Esophagus mucosa (tissue), 1 donor: ENCODE results near the gene CAPN11. TPM values are rescaled to one million over a fixed set of nuclear protein-coding genes. Genes with fewer than 3 reads are reported as not detected.
A peak's percentile ranks its signal among the peaks of the same experiment; 100 is the strongest.

Experiments used
- ATAC-seq: fragments of 200-7000 bp; cut with Tn5 transposase; one replicate; pipeline ENCODE4 v1.9.1; 2020
- total RNA-seq: library from RNA; stranded (reverse); gene quantifications from one replicate; pipeline ENCODE4 v1.2.4, GENCODE V29; 2023
- donor health status: DM: yes; HTN: yes; CAD: no.

The CAPN11 gene
- total RNA-seq, 1 donor from 2014 or later: 0.12 TPM

DNA sequence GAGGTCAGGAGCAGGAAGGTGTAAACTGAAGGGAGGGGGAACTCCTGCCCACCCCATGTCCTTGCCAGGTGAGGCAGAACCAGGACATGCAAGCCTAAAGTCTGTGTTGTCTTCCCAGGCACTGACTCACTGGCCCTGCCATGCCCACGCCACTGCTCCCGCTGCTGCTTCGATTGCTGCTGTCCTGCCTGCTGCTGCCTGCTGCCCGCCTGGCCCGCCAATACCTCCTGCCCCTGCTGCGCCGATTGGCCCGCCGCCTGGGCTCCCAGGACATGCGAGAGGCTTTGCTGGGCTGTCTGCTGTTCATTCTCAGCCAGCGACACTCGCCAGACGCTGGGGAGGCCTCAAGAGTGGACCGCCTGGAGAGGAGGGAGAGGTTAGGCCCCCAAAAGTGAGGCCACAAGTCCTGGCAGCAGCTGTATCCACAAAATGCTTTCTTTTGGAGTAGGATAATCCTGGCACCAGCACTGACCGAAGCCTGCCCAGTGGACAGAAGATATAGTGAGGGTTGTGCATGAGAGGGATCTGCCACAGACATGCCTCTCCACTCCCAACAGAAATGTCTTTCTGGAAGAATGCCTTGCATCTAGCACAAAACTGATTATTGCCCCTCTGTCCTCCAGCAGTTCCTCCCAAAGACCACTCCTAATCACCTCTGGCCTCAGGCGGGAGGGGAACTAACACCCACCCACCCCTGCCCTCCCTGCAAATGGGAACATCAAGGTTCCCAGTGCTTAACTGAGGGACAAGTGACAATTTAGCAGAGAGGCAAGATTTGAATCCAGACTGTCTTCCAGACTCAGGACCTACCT, 58.9 kb downstream of the CAPN11 start:
- ATAC-seq: no peak

DNA sequence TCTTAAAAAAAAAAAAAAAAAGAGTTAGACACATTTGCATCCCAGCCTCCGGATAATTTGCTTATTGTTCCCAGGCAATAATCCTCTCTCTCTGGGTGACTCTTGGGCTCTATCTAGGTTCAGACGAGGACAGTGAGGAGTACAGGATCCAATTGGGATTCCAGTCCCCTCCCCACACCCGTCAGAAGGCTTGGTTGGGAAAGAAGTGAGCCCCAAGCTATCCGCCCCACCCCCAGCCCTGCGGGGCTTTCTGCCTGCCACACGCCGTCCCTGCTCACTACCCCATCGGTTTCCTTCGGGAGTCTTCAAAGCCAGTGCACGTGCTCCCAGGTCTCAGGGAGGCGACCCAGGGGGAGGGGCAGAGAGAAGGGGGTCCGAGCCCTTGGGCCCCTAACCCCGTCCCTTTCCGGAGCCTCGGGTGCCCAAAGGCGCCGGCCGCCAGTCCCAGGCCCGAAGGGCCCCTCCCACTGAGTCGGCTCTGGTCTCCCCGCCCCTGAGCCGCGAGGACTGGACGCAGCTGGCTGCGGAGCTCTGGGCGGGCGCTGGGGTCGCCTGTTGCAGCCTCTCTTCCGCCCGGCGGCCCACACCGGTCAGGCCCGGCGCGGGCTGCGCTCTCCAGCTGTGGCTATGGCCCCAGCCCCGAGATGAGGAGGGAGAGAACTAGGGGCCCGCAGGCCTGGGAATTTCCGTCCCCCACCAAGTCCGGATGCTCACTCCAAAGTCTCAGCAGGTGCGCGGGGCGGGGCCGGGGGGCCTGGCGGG, 60.6 kb downstream of the CAPN11 start:
- peak; percentile 23 for ATAC-seq

DNA sequence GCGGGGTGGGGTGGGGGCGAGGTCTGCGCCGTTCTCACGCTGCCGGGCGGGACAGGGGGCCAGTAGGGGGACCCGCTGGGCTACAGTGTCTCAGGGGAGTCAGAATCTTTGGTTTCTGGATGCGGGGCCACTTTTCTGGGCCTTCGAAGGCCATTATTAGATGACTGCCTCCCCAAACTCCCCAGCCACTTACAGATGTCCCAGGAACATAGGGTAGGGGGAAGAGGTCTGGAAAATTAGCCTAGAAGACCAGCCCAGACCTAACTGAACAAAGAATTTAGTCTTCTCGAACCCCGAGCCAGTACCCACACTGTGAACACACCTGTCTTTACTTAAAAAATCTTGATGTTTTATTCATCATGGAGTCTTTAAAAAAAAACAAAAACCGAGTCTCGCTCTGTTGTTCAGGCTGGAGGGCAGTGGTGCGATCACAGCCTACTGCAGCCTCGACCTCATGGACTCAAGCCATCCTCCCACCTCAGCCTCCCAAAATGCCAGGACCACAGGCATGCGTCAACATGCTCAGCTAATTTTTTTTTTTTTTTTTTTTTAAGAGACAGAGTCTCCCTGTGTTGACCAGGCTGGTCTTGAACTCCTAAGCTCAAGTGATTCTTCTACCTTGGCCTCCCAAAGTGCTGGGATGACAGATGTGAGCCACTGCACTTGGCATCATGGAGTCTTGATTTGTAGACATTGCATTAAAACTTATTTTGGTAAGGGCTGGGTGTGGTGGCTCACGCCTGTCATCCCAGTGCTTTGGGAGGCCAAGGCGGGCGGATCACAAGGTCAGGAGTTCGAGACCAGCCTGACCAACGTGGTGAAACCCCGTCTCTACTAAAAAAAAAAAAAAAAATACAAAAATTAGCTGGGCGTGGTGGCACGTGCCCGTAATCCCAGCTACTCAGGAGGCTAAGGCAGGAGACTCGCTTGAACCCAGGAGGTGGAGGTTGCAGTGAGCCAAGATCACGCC, 61.5 kb downstream of the CAPN11 start:
- ATAC-seq: no peak

DNA sequence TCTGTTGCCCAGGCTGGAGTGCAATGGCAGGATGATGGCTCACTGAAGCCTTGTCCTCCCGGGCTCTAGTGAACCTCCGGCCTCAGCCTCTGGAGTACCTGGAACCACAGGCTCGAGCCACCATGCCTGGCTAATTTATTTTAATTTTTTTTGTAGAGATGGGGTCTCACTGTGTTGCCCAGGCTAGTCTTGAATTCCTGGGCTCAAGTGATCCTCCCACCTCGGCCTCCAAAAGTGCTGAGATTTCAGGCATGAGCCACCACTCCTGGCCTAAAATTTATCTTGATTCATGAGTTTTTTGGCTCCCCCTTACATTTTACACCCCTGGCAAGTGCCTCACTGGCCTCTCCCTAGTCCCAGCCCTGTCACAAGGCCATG, 62.3 kb downstream of the CAPN11 start:
- no peak for ATAC-seq

DNA sequence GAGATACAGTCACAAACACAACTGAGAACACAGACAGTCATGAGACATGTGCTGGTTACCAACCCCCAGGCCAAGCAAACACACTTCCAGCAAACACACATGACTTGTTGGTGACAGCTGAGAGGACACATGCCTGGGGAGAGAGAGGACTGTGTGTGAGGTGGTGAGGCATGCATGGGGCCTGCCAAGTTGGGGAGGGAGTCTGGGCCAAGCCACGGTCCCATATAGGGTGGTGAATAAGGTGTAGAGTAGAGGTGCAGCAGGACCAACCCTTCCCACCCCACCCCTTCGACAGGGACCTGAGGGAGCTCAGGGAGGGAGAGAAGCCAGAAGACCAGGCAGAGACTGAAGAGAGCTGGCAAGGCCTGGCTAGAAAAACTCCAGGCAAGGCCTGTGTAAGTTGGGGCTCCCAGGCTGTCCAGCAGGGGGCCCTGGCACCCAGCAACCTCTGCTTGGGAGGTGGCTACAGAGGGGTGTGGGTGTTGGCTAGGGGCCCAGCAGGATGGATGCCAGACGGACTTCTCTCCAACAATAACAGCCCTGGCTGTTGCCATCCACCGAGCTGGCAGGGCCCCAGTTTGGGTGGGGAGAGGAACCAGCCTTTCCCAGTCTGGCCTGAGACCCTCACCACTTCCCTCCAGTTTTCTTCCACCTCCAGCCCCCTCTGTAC, 62.8 kb downstream of the CAPN11 start:
- ATAC-seq: peak; percentile 79

DNA sequence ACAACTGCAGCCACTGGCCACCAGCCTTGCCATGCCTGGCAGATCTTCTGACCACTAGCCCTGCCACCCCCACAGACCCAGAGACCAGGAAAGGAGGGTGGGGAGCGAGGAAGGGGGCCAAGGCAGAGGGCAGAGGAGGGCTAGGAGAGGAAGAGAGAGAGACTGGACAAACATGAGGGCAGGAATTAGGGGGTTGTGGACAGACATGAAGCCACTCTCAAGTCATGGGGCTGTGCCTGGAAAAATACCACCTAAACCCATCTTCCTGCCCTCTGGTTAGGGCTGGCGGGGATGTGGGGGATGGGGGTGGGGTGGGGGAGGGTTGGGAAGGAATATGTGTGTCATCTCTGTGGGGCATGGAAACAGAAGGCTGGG, 63.3 kb downstream of the CAPN11 start:
- no peak for ATAC-seq

GRCh38 chr6:44222486-44223318, 64.1 kb downstream of the CAPN11 start:
- no peak for ATAC-seq

GRCh38 chr6:44223319-44224028, 64.9 kb downstream of the CAPN11 start, which contains the start of gene SLC29A1:
Gene SLC29A1 (plus strand): TSS chr6:44223595. CDS start chr6:44227314, 3,719 bp downstream.
- ATAC-seq: peak; percentile 44

DNA sequence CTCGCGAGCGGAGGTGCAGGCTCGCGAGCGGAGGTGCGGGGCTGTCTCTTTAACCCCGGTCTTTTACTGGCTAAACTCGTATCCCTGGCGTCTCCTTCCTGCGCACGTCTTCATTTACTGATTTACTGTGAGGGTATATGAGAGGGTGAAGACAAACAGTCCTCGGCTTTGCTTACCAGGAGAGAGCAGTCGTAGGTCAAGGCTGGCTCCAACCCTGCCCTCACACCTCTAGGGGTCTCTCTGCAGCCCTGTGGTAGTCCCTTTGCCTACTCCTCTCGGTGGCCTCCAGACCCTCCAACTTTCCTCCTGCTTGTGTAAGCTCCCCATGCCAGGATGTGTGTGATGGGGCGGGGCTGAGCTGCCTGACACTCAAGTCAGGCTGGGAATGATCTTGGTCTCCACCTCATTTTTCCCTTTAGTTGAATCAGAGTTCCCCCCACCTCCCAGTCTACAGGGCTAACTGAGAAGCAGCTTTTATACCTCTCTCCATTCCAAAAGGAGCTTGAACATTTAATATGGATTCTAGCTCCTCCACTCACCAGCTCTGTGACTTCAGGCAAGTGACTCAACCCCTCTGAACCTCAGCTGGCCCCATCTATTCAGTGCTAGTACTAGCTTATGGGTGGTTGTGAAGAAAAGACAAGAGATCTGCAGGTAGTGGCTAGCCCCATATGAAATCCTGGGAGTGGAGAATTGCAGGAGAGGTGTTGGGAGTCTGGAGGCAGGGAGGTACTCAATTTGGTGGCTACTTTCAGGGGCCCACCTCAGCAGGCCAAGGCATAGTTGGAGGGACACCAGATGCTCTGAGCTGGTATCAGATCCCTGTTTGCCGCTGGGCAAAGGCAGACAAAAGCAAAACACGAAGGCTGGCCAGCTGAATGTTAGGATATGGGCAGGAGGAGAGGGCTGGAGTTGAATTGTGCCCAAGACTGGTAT, 65.7 kb downstream of the CAPN11 start:
- no peak for ATAC-seq

- no peak for ATAC-seq
Observed at GRCh38 chr6:44224965-44225305, 66.3 kb downstream of the CAPN11 start.

- no peak for ATAC-seq
Observed at GRCh38 chr6:44225579-44226325, 67.1 kb downstream of the CAPN11 start.

DNA sequence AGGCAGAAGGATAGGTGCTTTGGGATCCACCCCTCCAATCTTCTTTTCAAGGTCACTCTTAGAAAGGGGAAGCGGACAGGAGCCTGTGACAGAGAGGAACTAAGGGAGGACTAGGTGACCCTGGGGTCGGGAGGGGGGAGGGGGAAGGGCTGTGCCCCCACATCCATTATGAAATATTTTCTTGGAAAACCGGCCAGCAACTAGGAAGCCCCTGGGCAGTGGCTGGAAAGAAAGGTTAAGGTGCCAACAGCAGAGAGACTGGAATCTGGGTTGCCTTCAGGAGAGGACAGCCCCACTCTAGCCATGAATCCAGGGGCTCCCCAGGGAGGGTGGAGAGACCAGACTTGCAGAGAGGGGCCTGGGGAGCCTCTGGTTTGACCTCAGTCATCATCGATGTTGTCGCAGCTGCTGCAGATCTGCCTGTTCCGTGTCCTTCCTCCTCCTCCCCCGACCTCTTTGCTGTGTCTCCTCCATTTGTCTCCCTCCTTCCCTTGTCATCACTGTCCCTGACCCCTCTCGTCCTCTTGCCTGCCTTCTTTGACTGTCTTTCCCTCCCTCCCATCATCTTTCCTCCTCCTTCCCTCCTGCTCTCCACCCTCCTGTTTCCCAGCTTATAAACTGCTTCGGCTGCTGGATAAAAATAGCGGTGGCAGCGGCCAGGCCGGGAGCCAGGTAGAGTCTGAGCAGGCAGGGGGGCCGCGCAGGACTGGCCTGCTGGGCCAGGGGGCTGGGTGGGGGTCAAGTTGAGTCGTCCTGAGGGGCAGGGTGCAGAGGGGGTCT, 67.9 kb downstream of the CAPN11 start:
- no peak for ATAC-seq

GRCh38 chr6:44227148-44227793, 68.7 kb downstream of the CAPN11 start:
- ATAC-seq: no peak

DNA sequence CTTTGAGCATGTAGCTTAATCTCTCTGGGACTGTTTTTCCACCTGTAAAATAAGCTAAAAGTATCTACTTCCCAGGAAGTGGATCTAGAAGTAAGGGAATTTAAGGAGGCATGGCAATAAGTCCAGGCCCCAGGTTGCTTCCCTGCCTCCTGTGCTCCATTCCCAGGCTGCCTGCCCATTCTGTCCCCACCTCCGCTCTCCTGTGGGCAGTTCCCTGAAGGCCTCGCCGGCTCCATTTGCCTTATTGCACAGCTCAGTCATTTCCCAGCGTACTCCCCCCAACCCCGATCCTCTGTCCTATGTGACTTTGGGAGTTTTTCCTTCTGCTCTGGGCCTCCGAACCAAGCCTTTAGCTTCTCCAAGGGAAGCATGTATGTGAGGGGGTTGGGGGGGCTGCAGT, 69.4 kb downstream of the CAPN11 start:
- ATAC-seq: no peak

DNA sequence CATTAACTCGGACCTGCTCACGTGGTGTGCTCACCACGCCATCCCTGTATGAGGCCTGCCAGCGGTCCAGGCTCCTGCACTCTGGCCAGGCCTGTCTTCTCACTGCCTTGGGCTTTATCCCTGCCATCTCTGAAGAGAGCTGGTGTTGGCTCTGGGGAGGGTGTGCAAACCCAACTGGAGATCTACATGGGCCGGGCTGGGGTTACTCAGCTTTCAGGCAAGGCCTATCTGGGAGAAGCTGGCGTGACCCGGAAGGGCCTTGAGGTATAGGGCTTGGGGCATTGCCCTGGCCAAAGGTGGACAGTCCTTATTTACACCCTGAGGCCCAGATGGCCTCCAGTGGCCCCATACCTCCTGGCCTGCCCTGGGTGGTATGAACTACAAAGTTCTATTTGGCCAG, 69.8 kb downstream of the CAPN11 start:
- ATAC-seq: no peak

- no peak for ATAC-seq
Observed at GRCh38 chr6:44228836-44229235, 70.2 kb downstream of the CAPN11 start.

GRCh38 chr6:44229376-44230033, 70.9 kb downstream of the CAPN11 start:
- ATAC-seq: no peak
